HL-60 (cell line): ENCODE measurements around the gene HDAC9.

Experiments used
- DNase-seq, 2 experiments: peaks; one replicate each; pipeline ENCODE4 v3.0.0-alpha.2; 2010 to 2020; ENCODE audit warnings: low read depth in 1 of 2, low spot score in 1 of 2
- H3K27ac ChIP-seq: fragments of 250-450 bp; sonication (Bioruptor Pico); replicated peaks from 2 replicates; pipeline ENCODE4 v1.5.1; 2020; ENCODE audit warnings: mild to moderate bottlenecking, moderate library complexity
- H3K27me3 ChIP-seq: fragments of 250-450 bp; sonication (Bioruptor Pico); 2 replicates; pipeline ENCODE4 v1.5.1; 2021; ENCODE audit warnings: mild to moderate bottlenecking, moderate library complexity; ENCODE audit not compliant: insufficient read depth, poor library complexity, severe bottlenecking
- H3K4me3 ChIP-seq: replicated peaks from 2 replicates; pipeline ENCODE4 v1.5.1; 2011; ENCODE audit warnings: mild to moderate bottlenecking, control low read depth, low read length; ENCODE audit not compliant: insufficient read depth
- CTCF ChIP-seq: IDR thresholded peaks from one replicate; pipeline ENCODE4 v1.5.1; 2011; ENCODE audit warnings: low read length, control low read depth, inconsistent platforms; ENCODE audit not compliant: insufficient read depth
- GABPA ChIP-seq: IDR thresholded peaks from 2 replicates; pipeline ENCODE4 v1.6.1; 2012; ENCODE audit warnings: low read depth
- POLR2AphosphoS5 ChIP-seq: IDR thresholded peaks from 2 replicates; pipeline ENCODE4 v1.6.1; 2012; ENCODE audit warnings: low read depth
- REST ChIP-seq: IDR thresholded peaks from 2 replicates; pipeline ENCODE4 v1.6.1; 2012; ENCODE audit warnings: low read depth; ENCODE audit not compliant: insufficient replicate concordance
- SPI1 ChIP-seq: IDR thresholded peaks from 2 replicates; pipeline ENCODE4 v1.6.1; 2012; ENCODE audit warnings: low read depth, mild to moderate bottlenecking, borderline replicate concordance

The HDAC9 gene

GRCh38 chr7:18511351-18512140, 16.0 kb downstream of the HDAC9 start:
- Histone ChIP-seq H3K27me3 (no peaks in the 10 kb centered on the region), H3K4me3 (no peak overlapping the region), H3K27ac (no peak overlapping the region)
- no peak for DNase-seq
- TF ChIP-seq CTCF (no peak), REST (no peak), POLR2AphosphoS5 (no peak), SPI1 (no peak), GABPA (no peak)

- no peak for DNase-seq
- Histone ChIP-seq H3K4me3 (no peak overlapping the region), H3K27ac (no peak overlapping the region), H3K27me3 (no peaks in the 10 kb centered on the region)
- TF ChIP-seq REST (no peak), CTCF (no peak), POLR2AphosphoS5 (no peak)
Observed at GRCh38 chr7:18513343-18513742, 17.8 kb downstream of the HDAC9 start.

- Histone ChIP-seq H3K27me3 (no peaks in the 10 kb centered on the region), H3K27ac (no peak overlapping the region), H3K4me3 (no peak overlapping the region)
- DNase-seq, result no peak
- no peak for TF ChIP-seq GABPA
- TF ChIP-seq POLR2AphosphoS5, result no peak
- no peak for TF ChIP-seq CTCF
- TF ChIP-seq REST, result no peak
- no peak for TF ChIP-seq SPI1
Observed at GRCh38 chr7:18515067-18515466, 19.5 kb downstream of the HDAC9 start.
